ENCODE measurements around the gene SLBP. TPM values are rescaled to one million over a fixed set of nuclear protein-coding genes. Genes with fewer than 3 reads are reported as not detected.

The SLBP gene
- total RNA-seq, 4 donors from 2014 or later: 17.0 to 25.6 (median 21.0) TPM

DNA sequence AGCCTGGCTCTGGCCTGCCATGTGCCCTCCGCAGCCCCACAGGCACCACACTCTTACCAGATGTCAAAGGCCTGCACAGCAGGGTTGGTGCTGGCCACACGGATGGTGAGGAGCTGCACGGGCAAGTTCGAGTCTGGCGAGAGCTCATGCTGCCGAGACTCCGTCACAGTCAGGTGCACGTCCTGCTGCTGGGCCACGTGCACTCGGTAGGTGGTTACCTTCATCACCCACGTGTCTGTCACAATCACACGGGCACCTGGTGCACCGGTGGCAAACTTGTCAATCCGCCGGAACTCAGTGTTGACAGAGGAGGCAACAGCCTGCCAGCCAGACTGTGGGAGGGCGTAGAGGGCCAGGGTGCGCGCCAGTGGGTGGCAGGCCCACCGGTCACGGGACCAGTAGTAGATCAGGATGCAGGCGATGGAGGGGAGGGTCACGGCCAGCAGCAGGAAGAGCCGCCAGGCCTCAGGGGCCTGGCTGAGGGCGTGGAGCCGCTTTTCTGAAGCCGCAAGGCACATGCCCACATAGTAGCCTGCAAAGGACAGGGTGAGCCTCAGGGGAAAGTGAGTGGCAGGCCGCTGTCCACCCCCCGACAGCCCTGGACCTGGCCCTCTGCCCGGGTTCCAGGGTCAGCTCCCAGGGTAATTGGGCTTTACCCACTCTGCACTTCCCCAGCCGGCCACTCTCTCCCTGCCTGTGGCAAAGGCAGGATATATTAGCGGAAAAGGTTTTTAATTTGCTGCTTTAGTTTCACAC is 6.2 kb upstream of the SLBP start:
- ATAC-seq (no peak), DNase-seq (no peak)
- Histone ChIP-seq H3K27me3 (no peaks in the 10 kb centered on the region), H3K4me3 (no peak overlapping the region), H3K9me3 (no peaks in the 10 kb centered on the region), H3K27ac (peak overlapping the region in 3 of 4 donors; percentile 18 to 98 (median 96)), H3K36me3 (peaks cover 0 to 19% of the 10 kb centered on the region in 2 donors), H3K4me1 (peaks cover 26 to 31% of the 10 kb centered on the region in 2 donors)
- intact Hi-C loops (cut with DNase I; ENCODE audit: low total_unique reads): no loop called here
- in situ Hi-C loops (cut with MboI; ENCODE audit: low sequenced_read_pairs in 4 of 4): no loop called here
- TF ChIP-seq, protein P1, sequence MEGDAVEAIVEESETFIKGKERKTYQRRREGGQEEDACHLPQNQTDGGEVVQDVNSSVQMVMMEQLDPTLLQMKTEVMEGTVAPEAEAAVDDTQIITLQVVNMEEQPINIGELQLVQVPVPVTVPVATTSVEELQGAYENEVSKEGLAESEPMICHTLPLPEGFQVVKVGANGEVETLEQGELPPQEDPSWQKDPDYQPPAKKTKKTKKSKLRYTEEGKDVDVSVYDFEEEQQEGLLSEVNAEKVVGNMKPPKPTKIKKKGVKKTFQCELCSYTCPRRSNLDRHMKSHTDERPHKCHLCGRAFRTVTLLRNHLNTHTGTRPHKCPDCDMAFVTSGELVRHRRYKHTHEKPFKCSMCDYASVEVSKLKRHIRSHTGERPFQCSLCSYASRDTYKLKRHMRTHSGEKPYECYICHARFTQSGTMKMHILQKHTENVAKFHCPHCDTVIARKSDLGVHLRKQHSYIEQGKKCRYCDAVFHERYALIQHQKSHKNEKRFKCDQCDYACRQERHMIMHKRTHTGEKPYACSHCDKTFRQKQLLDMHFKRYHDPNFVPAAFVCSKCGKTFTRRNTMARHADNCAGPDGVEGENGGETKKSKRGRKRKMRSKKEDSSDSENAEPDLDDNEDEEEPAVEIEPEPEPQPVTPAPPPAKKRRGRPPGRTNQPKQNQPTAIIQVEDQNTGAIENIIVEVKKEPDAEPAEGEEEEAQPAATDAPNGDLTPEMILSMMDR (IDR thresholded peaks at IDR 0.05 in 4 of 5, conservative IDR thresholded peaks at IDR 0.05 in 1 of 5): no peak
- TF ChIP-seq POLR2A (IDR thresholded peaks at IDR 0.05): no peak

DNA sequence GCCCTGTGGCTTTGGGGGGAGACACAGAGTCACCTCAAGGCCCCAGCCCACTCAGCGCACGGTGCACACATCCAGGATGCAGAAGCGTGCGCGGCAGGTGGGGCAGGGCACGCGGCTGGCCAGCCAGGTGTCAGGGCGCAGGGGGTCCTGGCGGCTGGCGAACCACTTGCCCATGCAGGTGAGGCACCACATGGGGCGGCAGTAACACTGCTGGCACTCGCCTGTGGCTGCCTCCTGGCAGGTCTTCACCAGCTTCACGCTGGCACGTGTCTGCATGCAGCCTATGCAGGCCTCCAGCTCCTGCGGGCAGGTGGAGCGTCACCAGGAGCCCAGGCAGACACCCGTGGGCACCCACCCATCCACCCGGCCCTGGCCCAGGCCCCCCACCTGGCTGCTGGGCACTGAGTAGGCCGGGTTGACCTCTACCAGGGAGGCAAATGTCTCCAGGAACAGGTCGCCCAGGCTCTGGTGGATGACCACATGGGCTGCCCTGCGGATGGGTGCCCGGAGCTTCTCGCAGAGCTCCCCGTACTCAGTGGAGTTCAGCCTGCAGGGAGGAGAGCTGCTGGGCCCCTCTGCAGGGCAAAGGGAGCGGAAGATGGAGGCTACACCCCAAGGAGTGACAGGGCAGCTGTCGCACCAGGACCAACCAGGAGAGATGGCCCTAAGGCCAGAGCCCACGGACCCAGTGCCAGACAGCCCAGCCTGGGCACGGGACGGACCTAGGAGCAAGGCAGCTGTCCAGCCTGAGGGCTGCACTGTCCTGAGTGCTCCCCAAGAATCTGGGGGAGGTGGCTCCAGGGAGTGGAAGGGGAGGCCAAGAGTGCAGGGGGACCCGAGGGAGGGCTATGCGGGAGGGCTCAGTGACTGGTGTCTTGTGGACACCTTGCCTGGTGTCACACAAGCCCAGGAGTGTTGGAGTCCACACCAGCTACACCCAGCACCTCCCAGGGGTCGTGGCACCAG is 5.3 kb upstream of the SLBP start:
- no peak for TF ChIP-seq POLR2A (IDR thresholded peaks at IDR 0.05)
- TF ChIP-seq, protein P1 (IDR thresholded peaks at IDR 0.05 in 4 of 5, conservative IDR thresholded peaks at IDR 0.05 in 1 of 5): no peak
- ATAC-seq (no peak), DNase-seq (no peak)
- Histone ChIP-seq H3K9me3 (no peaks in the 10 kb centered on the region), H3K27ac (peak overlapping the region in 2 of 4 donors; percentile 96 to 98), H3K27me3 (no peaks in the 10 kb centered on the region), H3K36me3 (peaks cover 0 to 19% of the 10 kb centered on the region in 2 donors), H3K4me3 (no peak overlapping the region), H3K4me1 (peaks cover 30 to 35% of the 10 kb centered on the region in 2 donors)
- intact Hi-C loops (cut with DNase I; ENCODE audit: low total_unique reads) (no loop called here), in situ Hi-C loops (cut with MboI; ENCODE audit: low sequenced_read_pairs in 4 of 4) (no loop called here)

DNA sequence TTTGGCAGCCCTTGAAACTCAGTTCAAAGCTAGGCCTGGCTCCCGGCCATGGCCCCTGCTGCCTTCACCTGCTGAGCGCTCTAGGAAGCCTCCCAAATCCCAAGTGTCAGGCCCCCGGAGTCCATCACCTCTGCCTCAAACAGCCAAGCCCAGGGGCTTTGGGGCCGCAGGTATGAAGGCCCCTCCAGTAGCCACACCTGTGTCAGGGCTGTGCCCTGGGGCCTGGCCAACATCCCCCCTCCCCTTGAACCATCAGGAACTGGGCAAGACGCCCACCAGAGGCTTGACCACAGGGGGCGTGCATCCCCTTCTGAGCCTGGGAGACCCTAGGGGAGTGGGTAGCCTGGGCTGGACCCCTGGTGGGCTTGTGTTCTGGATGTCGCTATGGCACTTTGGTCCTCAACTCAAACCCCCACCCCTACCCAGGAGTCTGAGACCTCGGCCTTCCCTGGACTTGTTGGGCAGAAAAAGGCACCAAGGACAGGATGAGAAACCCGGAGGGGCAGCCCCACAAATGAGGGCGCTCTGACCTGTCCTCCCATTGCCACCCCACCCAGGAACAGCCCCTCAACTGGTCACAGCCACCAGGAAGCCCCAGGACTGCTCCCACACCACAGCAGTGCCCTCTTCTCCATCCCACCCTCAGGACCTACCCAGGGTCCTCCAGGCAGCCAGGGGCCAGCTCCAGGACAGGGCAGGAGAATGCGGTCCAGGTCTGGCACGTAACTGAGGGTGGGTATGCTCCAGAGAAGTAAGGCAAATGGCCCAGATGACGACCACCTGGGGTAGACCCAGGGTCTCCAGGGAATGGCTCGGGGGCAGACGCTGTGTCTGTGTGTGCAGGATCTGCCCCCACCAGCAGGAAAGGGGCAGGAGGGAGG is 4.2 kb upstream of the SLBP start:
- H3K4me1 ChIP-seq: peaks cover 24 to 29% of the 10 kb centered on the region in 2 donors
- intact Hi-C loops (cut with DNase I; ENCODE audit: low total_unique reads): no loop called here

More for the DNA sequence above, 4.2 kb upstream of the SLBP start:
- Histone ChIP-seq H3K4me3 (no peak overlapping the region), H3K9me3 (no peaks in the 10 kb centered on the region), H3K36me3 (peaks cover 0 to 19% of the 10 kb centered on the region in 2 donors), H3K27ac (peak overlapping the region in 1 of 4 donors; percentile 95), H3K27me3 (no peaks in the 10 kb centered on the region)
- TF ChIP-seq, protein P1 (IDR thresholded peaks at IDR 0.05 in 4 of 5, conservative IDR thresholded peaks at IDR 0.05 in 1 of 5): no peak
- no peak for TF ChIP-seq POLR2A (IDR thresholded peaks at IDR 0.05)
- in situ Hi-C loops (cut with MboI; ENCODE audit: low sequenced_read_pairs in 4 of 4): no loop called here
- DNase-seq (no peak), ATAC-seq (no peak)
